Activated T-helper 1 cell treated with Interleukin-2 at 50 U/mL for 16 hours (primary cell): ENCODE data around the gene APBA3.

Experiments used
- DNase-seq: peaks from one replicate; pipeline ENCODE4 v3.0.0-alpha.2; 2020; ENCODE audit warnings: low read depth

The APBA3 gene

DNA sequence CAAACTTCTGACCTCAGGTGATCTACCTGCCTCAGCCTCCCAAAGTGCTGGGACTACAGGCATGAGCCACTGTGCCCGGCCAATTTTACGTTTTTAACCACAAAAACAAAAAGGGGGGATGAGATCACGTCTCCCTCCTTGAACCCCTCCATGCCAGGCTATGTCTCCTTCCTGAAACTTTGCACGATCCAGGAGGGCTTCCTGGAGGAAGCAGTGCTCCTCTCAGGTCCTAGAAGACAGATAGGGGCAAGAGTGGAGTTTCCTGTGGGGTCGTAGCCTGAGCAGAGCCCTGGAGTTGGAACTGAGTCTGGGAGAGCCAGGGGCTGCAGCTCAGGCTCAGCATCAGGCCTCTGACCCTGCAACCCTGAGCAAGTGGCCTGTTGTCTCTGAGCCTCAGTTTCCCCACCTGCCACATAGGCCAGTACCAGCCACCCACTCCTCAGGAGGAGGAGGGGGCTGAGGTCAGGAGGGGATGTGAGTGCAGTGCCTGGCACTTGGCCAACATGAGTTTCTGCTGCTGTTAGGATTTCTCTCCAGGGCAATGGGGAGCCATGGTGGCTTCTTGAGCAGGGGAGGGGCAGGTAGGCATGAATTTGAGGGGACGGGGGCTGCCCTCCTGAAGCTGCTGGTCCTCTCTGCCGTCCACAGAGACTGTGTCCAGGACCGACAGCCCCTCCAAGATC is 16.0 kb downstream of the APBA3 start:
- no peak for DNase-seq

DNA sequence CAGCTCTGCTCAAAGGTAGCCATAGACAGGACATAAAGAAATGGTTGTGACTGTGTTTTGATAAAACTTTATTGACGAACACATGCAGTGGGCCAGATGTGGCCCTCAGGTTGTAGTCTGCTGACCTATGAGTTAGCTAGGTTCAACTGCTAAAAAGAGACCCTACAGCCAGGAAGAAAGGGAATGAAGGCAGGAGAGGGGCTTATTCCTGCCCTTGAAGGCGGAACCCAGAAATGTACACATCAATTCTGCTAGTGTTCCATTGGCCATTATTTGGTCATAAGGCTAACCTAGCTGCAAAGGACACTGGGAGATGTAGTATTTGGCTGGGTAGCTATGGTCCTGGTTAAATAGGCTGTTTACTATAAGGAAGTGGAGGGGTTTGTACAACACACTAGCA is 18.0 kb downstream of the APBA3 start:
- DNase-seq, result no peak

DNA sequence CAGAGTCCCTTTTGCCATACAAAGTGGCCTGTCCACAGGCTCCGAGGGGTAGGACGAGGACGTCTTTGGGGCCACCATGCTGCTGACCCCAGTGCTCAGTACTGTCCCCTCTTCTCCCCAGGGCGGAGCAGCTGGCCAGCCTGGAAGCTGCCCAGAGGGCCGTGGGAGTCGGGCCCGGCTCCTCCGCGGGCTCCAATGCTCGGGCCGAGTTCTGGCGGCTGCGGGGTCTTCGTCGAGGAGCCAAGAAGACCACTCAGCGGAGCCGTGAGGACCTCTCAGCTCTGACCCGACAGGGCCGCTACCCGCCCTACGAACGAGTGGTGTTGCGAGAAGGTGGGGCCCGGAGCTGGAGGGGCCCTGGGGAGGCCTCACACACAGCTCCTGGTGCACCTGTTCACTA is 21.1 kb downstream of the APBA3 start:
- no peak for DNase-seq

DNA sequence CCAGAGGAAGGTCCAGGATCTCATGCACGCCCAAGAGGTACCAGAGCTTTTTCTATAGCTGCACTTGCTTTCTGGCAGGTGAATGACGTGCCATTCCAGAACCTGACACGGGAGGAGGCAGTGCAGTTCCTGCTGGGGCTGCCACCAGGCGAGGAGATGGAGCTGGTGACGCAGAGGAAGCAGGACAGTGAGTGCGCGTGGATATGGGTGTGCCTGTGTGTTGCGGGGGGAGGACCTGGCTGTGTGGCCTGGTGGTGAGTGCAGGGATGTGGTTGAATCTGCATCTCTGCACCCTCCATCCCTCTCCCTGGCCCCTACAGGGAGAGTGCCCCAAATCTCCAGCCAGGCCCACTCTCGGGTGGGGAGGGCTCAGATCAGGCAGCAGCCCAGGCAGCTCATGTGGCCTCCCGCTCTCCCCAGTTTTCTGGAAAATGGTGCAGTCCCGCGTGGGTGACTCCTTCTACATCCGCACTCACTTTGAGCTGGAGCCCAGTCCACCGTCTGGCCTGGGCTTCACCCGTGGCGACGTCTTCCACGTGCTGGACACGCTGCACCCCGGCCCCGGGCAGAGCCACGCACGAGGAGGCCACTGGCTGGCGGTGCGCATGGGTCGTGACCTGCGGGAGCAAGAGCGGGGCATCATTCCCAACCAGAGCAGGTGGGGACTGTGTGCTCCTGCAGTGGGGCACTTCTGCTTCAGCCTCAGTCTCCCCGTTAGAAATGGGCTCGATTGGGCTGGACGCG is 22.8 kb downstream of the APBA3 start:
- no peak for DNase-seq

DNA sequence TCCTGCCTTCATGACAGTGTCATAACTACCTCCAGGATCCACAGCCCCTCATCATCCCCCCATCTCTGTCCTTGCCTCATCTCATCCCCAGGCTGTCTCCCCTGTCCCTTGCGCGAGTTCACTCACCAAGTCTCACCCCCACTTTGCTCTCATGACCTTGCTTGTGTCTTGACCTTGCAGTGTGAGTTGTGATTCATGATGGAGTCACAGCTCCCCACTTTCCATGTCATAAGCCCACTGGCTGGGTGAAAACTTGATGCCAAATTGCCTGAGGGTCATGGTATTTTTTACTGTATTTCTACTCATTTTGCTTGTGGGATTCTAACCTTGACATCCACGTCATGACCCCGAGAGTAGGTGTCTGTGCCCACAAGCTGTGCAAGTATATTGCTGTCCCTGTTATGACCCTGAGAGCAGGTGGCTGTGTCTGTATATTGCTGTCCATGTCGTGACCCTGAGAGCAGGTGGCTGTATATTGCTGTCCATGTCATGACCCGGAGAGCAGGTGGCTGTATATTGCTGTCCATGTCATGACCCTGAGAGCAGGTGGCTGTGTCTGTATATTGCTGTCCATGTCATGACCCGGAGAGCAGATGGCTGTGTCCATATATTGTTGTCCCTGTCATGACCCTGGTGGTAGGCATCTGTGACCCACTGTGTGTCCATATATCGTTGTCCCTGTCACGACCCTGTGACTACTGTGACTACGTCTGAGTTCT is 23.8 kb downstream of the APBA3 start:
- no peak for DNase-seq

DNA sequence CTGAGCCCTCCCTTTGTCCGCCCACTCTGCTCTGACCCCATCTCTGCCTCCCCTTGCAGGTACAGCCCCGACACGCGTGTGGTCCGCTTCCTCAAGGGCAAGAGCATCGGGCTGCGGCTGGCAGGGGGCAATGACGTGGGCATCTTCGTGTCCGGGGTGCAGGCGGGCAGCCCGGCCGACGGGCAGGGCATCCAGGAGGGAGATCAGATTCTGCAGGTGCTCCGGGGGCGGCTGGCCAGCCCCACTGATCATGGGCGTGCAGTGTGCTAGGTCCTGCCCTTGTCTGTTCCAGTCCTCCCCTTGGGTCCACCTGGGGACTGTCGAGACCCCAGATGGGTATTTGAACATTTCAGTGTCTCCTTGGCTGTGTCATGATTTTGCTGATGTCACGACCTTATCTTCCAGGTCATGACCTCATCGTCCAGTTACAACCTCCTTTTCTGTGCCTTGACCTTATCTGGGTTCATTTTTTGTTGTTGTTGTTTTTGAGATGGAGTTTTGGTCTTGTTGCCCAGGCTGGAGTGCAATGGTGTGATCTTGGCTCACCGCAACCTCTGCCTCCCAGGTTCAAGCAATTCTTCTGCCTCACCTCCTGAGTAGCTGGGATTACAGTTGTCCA is 25.3 kb downstream of the APBA3 start:
- no peak for DNase-seq

DNA sequence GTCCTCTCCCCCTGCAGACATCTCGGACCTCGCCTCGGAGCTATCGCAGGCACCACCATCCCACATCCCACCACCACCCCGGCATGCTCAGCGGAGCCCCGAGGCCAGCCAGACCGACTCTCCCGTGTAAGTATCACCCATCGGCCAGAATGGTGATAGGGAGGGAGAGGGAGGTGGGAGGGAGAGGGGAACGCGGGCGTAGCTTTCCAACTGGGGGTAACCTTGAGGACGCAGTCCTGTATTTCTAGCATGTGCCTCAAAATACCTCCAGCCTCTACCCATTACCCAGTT is 27.2 kb downstream of the APBA3 start:
- DNase-seq, result no peak

DNA sequence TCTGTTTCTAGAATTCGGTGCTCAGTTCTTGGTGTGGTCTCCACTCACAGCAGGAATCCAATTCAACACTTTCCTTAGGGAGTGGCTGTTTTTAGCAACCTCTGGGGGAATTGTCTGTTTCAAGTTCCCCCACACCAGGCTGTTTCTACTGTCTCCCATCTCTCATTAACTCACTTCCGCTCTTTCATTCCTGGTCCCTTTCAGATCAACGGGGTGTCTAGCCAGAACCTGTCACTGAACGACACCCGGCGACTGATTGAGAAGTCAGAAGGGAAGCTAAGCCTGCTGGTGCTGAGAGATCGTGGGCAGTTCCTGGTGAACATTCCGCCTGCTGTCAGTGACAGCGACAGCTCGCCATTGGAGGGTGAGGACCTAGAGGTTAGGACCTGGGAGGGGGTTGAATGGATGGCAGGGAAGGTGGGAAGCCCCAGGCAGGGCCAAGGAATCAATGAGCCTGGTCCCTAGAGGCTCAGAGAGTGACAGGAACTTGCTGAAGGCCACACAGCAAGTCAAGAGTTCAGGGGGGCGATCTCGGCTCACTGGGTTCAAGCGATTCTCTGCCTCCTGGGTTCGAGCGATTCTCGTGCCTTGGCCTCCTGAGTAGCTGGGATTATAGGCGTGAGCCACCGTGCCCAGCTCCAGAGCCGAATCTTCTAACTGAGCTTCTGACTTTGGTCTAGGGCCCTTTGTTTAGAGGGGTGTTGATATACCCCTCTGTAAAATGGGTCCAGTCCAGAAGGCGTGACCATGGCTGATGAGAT is 27.8 kb downstream of the APBA3 start:
- DNase-seq, result no peak

DNA sequence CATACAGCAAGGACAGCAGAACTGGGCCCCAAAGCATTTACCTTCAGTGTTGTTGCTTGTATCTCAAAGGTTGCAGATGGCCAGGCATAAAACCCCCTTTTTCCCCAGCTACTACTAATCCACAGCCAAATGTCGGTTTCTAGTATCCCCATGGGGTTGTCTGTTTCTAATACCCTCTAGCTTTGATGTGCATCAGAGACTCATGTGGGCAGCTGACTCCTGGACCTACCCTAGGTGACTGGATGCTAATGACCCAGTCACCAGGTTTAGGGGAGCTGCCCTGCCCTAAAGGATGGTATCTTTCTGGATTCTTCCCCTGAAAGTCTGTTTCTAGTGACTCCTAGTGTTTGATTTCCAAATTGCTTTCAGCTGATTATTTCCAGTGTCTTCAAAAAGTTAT is 29.4 kb downstream of the APBA3 start:
- no peak for DNase-seq

DNA sequence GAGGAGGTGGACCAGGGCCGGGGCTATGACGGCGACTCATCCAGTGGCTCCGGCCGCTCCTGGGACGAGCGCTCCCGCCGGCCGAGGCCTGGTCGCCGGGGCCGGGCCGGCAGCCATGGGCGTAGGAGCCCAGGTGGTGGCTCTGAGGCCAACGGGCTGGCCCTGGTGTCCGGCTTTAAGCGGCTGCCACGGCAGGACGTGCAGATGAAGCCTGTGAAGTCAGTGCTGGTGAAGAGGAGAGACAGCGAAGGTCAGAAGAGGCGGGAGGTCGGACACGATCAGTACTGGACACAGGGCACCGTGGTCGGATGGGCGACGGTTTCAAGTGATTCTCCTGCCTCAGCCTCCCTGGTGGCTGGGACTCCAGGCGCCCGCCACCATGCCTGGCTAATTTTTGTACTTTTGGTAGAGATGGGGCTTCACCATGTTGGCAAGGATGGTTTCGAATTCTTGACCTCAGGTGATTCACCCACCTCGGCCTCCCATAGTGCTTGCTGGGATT is 31.0 kb downstream of the APBA3 start:
- no peak for DNase-seq

DNA sequence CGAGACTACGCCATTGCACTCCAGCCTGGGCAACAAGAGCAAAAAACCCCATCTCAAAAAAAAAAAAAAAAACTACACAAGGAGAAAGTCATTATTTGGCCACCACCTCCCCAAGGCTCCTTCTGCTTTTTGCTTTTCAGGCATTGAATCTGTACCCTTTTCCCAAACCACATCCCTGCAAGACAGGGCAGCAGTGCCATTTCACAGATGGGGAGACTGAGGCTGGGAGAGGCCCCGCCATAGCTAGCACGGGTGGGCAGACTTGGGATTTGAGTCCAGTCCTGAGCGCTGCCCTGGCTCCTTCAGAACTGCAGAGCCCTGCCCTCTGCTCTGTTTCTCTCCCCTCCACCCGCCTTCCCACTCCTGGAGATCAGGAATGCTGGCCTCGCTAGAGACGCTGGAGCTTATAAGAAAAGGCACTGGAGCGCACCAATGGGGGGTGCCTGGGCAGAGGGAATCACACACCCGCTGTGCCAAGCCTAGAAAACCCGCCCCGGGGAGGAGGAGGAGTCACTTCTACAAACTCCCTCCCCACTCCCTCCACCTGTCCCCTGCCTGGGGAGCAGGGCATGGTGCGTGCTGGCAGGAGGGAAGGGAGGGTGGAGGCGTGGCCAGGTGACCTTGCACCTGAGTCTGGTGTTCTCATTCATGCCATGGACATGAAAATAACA is 35.7 kb downstream of the APBA3 start:
- no peak for DNase-seq

DNA sequence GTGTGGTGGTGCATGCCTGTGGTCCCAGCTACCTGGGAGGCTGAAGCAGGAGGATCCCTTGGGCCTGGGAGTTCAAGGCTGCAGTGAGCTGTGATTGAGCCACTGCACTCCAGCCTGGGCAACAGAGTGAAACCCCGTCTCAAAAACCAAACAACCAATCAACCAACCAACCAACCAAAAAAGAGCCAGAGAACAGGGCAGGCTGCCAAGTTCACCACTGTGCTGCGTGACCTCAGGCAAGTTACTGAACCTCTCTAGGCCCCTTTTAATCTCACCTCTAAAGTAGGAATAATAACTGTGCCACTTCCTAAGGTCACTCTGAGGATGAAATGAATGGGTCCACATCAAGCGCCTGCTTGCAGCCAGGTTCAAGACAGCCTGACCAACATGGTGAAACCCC is 36.4 kb downstream of the APBA3 start:
- DNase-seq, result no peak

DNA sequence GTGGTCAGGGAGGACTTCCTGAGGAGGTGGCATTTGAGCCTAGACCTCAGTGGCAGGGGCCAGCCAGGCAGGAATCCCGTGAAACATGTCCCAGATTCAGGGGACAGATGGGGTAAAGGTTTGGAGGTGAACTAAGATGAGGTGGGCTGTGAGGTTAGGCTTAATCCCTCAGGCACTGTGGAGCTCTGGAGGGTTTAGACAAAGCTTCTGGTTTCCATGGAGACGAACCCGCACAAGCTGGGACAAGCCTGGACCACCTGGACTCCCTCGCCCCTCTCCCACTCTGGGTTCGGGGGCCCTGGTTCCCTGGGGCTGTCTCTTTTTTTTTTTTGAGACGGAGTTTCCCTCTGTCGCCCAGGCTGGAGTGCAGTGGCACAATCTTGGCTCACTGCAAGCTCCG is 37.6 kb downstream of the APBA3 start:
- no peak for DNase-seq

DNA sequence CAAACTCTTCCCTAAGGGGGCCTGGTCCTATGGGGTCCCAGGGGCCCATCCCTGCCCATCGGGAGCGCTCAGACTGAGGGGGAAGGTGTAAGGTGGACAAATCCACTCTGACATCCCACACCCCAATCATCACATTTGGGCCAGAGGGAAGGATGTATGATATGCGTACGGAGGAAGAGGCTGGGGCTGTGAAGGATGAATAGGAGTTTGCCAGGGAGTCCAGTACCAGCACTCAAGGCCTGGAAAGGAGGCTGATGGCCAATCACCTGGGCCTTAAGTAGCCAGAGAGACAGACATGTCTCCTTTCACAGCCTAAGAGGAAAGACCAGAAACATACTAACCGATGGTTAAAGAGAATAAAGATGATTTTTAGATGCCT is 38.4 kb downstream of the APBA3 start:
- DNase-seq, result no peak

DNA sequence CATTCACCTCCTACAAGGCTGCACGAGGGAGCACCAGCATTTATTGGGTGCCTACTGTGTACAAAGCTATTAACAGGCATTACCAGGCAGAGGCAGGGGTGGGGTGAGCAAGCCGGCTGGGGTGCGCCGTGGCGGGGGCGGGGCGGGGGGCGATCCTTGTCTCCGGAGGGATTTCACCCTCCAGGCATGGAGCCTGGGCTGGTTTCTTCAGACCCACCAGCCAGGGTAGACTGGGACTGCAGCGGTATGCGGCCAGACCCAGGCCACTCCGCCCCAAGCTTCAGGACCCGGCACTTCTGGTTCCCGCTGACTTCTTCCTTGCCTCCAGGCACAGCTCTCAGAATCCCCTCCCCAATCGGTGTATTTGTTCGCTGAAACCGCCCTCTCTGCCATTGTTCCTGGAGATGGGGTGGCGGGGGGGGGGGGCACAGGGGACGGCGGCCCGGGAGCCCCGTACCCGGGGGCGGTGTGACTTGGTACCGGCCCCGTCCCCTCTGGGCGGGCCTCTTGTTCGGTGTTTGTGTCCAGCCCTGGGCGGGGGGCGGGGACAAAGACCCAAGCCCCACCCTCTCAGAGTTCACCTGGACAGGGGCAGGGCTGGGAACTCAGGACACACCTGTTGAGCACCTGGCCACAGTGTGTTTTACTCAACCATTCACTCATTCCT is 38.9 kb downstream of the APBA3 start:
- DNase-seq, result no peak

DNA sequence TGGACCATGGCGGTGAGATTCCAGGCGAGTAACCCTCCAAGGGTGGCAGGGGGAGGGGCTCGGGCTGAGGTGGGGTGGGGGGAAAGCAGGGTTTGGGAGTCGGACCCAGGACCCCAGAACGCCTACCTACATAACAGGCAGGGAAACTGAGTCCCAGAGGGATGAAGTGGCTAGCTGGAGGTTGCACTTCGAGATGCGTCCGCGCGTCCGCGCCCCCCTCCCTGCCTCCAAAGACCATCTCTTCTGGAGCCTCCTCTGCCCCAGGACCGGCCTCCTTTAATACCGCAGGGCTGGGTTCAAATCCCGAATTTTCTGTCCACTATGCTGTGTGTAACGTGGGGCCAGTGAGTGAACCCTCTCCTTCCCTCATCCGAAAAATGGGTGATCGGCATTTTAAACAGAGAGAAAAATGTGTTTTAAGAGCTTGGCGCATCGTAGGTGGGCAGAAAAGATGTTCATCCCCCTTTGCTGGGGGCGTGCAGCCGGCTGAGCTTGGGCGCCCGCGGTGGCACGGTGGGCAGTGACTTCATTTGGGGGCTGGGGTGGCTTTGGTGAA is 39.5 kb downstream of the APBA3 start:
- no peak for DNase-seq

DNA sequence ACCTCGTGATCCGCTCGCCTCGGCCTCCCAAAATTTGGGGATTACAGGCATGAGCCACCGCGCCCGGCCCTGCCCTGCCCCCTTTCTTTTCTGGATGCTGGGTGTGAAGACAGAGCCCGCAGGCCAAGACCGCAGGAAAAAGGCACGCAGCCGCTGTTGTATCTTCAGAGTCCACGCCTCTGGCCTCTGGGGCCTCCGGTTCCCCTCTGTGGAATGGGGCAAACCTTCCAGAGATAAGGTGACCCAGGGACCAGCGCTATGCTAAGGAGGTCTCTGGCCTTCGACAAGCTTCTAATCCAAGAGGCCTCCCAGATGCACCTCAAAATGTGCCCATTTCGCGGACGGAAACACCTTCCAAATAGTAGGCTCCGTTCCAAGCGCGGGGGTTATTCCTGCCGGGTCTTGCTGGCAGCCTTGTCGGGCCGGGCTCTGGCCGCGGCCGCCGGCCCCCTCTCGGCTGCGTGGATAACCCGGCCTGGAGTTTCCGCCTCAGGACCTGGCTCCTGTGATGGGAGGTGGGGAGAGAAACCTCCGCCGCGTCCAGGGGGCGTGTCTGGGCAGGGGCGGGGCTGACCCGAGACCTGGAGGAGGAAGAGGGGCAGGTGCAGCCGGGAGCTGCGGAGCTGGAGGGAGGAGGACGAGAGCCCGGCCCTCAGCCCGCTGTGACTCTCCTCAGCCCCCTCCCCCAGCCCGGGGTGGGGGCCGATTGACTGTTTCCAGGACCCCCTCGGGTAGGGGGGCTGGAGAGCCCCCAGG is 40.2 kb downstream of the APBA3 start:
- DNase-seq, result peak; percentile 81

DNA sequence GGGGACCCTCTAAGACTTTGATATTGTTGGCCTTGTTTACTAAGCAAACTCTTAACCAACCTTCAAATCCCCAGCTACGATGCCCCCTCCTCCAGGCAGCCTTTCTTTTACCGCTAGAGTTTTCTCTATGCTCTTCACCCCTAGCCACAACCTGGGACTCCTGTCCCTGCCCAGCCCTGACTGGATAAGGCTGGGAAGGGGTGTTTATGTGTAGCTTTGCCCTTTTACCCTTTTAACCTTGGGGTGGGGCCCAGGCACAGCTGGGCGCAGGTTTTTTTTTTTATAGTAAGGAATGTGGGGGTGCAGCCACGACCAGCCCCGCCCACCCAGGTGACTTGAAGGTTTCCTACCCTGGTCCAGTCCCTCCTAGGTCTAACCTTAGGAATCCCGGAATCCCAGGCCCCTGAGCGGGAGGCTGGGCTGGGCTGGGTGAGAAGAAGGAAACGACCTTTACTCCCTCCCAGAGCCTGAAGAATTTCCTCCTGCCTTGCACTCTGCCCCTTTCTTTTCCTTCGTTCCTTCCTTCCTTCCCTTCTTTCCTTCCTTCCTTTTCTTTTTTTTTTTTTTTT is 41.1 kb downstream of the APBA3 start:
- DNase-seq, result no peak

DNA sequence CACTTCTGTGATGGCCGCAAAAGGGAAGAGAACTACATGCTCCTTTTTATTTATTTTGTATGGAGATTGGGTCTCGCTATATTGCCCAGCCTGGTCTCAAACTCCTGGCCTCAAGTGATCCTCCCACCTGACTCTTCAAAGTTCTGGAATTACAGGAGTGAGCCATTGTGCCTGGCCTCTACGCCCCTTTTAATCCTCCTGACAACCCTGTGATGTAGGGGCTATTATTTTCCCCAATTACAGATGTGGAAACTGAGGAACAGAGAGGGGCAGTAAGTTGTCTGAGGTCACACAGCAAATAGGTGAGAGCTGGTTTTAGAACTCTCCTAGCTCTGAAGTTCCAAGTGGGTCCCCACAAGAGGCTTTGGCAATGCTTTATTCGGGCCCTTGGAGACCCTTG is 41.6 kb downstream of the APBA3 start:
- DNase-seq, result no peak
